HG03558 (cell line): ENCODE results near the gene ATG13.

Source experiments
- ATAC-seq: cut with Tn5 transposase; IDR thresholded peaks from one replicate; pipeline ENCODE4 v1.9.1; 2021; ENCODE audit warnings: moderate number of reproducible peaks; ENCODE audit not compliant: unreplicated experiment; ENCODE audit errors: extremely low read depth

Gene ATG13

DNA sequence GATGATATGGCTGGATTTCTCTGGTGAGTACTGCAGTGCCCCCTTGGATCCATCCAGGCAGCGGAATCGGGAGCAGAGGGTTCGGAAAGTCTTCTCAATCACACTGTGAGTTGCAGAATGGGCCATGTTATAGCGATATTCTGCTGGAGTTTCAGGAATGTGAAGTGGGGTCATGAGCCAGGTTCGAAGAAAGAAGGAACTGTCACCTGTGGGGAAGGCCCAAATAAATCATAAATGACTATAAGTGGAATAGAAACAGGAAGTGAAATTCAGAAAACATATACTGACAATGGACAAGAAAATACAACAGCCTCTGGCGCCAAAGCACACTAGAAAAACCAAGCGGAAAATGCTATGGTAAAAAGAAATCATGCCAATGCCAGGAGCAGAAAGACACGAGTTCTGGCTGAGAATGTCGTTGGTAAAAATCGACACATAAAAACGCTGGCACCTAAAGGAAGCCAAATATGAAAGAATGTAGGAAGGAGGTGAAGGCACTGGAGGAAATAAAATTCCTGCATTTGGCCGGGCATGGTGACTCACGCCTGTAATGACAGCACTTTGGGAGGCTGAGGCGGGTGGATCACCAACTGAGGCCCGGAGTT lies 13.5 kb upstream of the ATG13 start:
- ATAC-seq, result no peak

DNA sequence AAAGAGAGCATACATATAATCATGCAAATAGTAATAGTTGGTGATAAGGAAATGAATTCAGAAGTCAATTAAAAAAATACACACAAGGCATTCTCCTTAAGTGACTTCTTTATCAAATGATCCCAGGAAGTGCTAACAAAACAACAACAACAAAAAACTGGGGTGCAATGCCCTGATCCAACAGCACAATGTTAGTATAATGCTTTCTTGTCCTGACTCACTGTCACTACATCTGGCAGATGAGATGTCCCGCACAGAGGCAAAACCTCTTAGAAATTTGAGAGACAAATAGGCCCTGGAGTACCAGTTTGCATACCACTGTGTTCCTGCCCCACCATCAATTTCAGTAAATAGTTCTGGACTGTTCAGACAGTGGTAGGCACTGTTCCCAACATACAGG lies 12.6 kb upstream of the ATG13 start:
- ATAC-seq, result no peak

DNA sequence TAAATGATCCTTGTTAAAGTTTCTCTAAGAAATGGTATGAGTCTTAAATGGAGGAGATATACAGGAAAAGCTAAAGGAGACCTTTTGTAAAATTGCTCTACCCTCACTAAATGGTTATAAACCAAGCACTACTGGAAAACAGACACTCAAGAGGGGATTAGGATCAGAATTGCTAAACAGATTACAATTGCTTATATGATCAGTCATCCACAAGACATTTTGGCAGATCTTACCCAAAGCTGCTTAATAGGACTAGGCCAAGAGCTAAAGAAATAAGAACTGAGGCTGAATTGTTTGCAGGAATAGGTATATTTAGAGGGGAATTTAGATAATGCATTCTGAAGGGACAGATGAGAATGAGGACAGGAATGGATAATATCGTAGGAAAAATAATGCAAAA lies 9.8 kb upstream of the ATG13 start:
- ATAC-seq, result no peak

DNA sequence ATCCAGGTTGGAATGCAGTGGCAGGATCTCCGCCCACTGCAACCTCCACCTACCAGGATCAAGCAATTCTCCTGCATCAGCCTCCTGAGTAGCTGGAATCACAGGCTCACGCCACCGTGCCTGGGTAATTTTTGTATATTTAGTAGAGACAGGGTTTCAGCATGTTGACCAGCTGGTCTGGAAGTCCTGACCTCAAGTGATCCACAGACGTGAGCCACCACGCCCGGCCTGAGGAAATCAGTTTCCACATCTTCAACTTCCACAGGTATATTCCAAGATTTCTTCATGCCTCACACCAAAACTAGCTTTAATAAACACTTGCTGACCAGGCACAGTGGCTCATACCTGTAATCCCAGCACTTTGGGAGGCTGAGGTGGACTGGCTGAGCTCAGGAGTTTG lies 8.0 kb upstream of the ATG13 start:
- no peak for ATAC-seq

DNA sequence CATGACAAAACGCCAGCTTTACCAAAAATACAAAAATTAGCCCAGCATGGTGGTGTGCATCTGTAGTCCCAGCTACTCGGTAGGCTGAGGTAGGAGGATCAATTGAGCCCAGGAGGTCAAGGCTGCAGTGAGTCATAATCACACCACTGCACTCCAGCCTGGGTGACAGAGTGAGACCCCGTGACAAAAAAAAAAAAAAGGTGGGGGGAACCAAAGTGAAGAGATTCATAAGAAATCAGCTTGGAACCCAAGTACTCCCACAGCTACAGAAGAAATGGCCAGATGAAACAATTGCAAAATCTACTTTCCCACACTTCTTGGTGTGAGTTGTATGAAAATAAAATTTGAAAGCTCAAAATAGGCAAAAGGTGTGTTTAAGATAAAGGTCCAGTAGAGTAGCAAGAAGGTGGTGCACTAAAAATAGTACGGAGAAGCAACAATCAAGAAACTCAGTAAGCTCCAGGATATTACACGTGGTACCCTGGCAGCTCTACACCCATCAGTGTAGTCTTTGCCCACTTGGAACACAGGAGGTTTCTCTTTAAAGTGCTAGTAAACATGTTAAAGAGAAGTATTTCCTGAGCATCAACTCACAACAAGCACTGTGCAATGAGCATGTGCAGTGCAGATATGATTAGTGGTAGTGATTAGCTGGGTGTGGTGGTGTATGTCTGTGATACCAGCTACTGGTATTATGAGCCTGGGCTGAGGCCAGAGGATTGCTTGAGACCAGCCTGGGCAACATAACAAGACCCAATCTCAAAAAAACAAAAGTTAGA lies 5.6 kb upstream of the ATG13 start:
- ATAC-seq, result no peak

DNA sequence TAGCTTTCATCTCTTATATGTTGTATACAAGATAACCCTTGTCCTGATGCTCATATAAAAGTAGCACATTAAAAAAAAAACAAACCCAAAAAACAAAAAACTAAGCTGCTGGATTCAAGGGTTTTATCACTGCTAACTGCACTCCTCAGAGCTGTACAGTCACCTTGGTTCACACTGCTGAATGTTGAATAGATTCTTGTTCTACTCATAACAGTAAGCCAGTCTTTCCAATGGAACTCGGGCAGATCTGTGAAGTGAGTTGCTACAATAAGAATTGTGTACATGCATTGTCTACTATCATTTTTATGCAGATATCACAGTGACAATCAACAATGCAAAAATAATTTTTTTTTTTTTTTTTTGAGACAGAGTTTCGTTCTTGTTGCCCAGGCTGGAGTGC lies 5.0 kb upstream of the ATG13 start:
- no peak for ATAC-seq

DNA sequence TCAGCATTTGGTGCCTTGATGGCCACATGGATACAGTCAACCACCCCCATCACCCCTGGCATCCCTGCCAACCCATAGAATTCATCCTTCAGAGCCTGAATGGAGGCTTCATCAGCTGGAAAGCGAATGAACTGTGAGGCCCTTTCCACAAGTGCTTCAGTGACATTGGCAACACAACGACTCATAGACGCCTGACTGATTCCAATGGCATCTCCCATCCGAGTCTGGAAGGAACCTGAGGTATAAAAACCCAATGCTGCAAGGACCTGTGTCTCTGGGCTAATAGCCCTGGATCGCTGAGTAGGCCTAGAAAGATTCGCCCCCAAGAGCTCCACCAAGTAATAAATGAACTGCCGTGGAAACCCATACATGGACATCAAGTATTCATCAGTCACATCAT lies 1.6 kb upstream of the ATG13 start:
- ATAC-seq, result no peak

DNA sequence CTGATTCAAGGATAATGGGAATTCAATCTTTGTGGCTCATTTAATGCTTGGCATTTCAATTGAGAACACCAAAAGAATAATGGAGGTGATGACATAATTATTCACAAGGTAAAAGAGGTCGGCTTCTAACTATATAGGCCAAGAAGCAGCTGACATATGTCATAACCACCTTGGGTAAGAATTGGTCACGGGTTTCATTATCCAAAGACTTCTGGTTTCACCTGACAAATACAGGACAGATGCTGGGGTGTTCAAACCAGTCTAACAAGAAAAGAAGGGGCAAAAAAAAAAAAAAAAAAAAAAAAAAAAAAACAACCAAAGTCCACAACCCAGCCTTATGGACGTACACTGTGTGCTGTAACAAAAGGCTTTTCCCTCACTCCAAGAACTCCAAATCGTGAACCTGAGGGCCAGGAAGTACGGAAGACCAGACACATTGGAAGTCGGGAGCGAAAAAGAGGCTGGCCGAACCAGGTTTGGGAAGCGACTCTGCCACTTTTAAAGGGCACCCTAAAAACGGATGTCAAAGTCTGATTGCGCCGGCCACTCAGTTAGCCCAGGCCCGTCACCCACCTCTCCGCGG lies 711 bp upstream of the ATG13 start:
- ATAC-seq, result no peak

DNA sequence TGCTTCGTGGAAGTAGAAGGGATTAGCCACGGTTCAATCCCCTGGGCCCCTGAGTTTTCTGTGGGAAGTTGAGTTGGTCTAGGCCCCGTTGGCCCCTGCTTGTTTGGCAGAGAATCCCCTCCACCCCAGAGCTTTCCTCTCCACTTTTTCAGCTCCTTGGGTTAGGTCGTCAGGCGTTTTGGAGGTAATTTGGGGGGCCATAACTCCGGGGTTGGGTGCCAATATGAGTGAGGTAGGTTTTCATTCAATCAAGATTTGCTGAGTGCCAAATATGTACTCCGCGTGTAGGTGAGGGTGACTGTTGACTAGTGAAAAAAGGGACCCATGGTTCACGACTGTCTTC lies 590 bp downstream of the ATG13 start:
- ATAC-seq, result no peak

DNA sequence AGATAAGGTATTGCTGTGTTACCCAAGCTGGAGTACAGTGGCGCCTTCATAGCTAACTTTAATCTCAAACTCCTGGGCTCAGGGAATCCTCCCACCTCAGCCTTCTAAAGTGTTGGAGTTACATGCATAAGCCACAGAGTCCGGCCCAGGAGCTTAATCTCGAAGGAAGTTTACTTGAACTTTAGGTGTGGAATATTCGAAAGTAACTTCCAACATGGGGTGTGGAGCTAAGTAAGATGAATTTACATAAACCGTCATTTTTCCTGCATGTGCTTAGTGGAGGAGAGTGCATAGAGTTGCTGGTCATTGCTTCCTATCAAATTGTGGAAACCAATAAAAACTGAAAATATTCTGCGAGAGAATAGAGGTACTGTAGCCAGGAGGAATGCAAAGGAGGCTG lies 1.5 kb downstream of the ATG13 start:
- no peak for ATAC-seq

DNA sequence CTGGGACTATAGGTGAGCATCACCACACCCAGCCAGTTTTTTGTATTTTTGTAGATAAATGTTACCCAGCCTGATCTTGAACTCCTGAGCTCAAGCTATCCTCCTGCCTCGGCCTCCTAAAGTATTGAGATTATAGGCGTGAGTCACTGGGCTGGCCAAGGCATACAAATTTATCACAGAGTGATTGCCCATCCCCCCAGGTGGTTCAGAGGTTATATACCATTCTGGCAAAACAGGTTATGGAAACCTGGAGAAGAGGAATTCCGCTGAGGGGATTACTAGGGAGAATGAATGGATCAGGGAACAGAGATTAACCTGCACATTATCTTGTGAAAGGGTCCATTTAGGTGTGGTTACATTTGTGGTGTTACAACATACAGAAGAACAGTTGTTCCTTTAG lies 8.1 kb downstream of the ATG13 start:
- no peak for ATAC-seq

DNA sequence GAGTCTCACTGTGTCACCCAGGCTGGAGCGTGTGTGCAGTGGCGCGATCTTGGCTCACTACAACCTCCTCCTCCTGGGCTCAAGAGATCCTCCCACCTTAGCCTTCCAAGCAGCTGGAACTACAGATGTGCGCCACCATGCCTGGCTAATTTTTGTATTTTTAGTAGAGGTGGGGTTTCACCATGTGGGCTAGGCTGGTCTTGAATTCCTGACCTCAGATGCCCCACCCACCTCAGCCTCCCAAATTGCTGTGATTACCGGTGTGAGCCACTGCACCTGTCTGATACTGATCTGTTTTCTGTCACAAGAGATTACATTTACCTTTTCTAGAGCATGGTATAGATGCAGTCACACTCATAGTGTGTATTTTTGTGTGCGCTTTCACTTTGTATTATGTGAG lies 11.6 kb downstream of the ATG13 start:
- no peak for ATAC-seq

DNA sequence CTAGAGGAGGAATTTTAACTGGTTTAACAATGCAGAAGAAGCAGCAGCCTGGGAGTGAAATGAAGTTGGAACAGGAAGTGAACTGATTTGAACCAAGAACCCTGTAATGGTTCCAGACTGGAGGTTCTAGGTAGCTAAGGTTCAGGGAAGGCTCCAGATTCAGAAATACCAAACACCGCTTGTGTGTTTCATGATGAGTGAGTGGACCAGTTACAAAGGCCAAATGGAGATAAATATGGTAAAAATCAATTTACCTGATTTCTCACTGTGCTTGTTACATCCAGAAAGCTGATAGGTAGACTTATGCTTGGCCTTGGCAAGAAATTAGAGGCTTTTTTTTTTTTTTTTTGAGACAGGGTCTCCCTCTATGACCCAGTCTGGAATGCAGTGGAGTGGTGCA lies 12.9 kb downstream of the ATG13 start:
- no peak for ATAC-seq

DNA sequence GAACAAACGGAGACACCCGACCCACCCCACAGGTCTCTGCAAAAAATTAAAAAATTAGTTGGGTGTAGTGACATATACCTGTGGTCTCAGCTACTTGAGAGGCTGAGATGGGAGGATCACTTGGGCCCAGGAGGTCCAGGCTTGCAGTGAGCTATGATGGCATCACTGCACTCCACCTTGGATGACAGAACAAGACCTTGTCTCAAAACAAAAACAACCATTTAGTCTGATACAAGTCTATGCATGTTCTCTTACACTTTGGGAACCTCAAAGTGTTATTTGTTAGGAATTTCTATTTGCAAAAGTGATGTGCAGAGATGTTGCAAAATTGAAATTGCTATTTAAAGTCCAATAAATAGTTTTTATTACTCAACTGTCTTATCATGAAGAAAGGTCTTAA lies 14.3 kb downstream of the ATG13 start:
- ATAC-seq, result no peak

DNA sequence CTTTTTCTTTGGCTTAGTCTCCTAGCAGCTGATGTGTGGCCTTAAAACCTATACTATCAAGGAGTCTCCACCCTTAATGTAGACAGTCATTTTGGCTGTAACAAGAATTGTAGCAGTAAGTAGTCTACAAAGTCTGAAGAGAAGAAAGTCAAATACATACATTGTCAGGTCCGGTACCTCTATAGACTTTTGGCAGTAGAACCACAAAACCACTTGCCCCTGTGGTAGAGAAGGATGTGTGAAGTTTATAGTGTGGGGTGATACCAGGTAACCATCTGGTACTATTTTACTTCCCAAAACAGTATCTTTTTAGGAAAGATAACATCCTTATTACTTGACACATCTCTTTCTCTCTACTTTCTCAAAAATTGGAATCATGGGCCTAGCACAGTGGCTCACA lies 15.1 kb downstream of the ATG13 start:
- ATAC-seq, result no peak

DNA sequence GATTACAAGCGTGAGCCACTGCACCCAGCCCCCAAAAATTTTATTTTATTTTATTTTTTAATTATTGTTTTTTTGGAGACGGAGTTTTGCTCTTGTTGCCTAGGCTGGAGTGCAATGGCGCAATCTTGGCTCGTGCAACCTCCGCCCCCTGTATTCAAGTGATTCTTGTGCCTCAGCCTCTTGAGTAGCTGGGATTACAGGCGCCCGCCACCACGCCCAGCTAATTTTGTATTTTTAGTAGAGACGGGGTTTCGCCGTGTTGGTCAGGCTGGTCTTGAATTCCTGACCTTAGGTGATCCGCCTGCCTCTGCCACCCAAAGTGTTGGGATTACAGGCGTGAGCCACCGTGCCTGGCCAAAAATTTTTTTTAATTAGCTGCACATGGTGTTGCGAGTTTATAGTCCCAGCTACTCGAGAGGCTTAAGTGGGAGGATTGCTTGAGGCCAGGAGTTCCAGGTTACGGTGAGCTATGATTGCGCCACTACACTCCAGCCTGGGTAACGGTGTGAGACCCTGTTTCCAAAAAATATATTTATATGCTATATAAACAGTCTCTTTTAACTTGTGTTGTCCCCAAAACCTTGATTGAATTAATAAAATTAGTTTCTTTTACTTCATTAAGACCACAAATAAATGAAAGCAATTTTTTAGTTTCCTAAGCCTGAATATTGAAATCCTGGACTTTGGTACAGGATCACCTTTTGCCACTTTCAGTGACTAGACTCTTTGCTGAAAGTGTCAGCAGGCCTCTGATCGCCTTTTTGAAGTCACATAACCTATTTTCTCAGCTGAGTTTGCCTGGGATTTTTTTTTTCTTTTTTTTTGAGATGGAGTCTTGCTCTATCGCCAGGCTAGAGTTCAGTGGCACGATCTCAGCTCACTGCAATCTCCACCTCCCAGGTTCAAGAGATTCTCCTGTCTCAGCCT lies 16.2 kb downstream of the ATG13 start:
- no peak for ATAC-seq

DNA sequence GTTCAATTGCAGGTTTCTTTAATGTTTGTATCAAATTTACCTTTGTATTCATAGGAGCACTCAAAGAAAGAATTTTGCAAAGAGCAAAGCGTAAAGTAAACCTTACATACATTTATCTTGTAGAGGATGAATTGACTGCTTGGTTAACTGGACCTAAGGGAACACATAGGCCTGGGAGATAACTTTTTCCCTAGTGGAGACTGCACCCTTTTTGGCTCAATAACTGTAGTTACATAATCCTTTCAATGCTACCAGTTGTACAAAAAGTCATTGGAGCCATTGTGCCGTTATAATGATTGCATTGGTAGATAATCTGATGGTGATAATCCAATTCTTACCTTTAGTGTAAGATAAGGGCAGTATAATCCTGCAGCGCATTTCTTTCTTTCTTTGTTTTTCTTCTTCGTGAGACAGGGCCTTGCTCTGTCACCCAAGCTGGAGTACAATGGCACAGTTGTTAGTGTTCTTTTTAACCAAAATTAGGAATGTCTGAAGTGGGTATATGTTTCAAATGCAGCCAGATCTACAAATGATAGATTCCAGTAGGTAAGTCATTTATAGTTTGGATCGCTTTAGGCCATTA lies 18.3 kb downstream of the ATG13 start:
- ATAC-seq, result no peak

DNA sequence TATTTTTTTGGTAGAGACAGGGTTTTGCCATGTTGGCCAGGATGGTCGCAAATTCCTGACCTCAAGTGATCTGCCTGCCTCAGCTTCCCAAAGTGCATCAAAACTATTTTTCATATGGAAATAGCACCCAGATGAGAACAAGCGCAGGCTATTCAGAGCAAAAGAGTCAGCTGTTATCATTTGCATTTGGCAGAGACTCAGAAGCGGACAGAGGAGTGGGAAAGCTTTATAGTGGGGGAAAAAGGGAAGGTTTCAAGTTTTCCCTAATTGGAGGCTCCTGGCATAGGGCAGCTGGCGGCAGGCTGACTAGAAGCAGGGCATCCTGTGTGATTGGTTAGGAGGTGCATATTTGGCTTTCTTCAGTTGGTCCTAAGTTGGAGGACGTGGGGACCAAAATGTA lies 20.2 kb downstream of the ATG13 start:
- no peak for ATAC-seq

DNA sequence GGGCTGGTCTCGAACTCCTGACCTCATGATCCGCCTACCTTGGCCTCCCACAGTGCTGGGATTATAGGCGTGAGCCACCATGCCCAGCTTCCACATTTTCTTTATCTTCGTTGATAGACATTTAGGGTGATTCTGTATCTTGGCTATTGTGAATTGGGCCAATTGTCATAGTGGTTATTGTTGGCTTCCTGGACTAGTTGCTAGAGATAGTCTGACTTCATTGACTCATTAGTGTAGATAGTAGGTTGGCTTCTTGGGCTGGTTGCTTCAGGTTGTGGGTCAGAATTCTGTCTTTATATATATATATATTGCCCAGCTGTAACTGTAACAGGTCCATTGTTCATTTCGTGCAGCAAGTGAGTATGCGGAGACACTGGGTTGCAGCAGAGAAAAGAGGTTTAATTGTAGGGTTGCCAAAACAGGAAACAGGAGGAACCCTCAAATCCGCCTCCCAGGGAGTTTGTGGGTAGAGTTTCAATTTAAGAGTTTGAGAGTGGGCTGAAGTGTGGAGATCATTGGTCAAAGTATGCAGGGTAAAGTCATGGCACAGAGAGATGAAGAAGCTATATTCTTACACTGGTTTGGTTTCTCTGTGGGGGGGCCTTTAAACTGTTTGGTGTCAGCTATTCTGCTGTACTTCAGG lies 22.0 kb downstream of the ATG13 start:
- no peak for ATAC-seq
